ENCODE measurements around the gene CEP112. TPM values are rescaled to one million over a fixed set of nuclear protein-coding genes. Genes with fewer than 3 reads are reported as not detected.

CEP112 gene
- total and polyA plus RNA-seq, 9 of the 15 experiments (the other 6 are each of a cell fraction or from before 2014, with no cell fraction given), result 0.84 TPM; not detected in 8

DNA sequence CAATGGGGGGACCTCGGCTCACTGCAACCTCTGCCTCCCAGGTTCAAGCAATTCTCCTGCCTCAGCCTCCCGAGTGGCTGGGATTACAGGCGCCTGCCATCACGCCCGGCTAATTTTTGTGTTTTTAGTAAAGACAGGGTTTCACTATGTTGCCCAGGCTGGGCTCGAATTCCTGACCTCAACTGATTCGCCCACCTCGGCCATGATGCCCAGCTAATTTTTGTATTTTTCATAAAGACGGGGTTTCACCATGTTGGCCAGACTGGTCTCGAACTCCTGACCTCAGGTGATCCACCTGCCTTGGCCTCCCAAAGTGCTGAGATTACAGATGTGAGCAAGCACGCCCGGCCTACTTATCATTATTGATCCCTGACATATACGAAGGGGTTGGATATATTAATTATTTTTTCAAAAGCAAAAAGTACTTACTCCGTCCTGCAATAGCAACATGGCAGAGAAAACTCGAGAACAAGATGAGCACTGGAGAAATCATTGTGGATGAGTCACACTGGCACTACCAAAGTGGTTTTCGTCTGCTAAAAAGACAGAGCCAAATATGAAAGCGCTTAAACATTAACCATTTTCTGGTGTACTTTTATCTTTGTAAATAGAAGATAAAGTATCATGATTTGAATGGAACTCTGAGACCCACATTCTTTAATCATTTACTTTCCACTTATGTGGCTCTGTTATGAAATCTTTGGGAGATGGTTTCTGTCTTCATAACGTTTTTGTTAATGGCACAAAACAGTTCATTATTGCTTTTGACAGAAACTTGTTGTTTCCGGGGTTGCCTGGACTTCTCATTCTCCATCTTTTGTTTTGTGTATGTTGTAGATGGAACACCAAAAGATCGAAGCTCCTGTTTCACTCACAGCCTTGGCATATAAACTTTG, 37.2 kb upstream of the CEP112 start, which contains the start of gene APOH:
APOH (minus strand) TSS at position 529 of the 896 bp plus-strand sequence; CDS start at position 493, 36 bp downstream.
- no peaks in the 10 kb centered on the region for H3K9me3 ChIP-seq (replicated peaks; ENCODE audit: control insufficient read depth, insufficient read depth, low read depth, low read length)
- WGBS (ENCODE audit: insufficient coverage, low coverage, missing lambda C conversion rate), result 2% methylated on average over 20 of the region's 20 CpGs
- FAIRE-seq (no peak), DNase-seq (ENCODE audit: extremely low read depth in 1 of 4, low spot score in 3 of 4) (no peak), ATAC-seq (no peak)
- H3K79me2 ChIP-seq (ENCODE audit: control insufficient read depth, insufficient read depth, low read length), result no peaks in the 10 kb centered on the region
- no peak within 1 kb of the TSS for H3K9ac ChIP-seq (ENCODE audit: insufficient read depth in 1 of 2, low read depth in 2 of 2, low read length in 2 of 2)
- intact Hi-C loops (cut with micrococcal nuclease) (no loop called here), in situ Hi-C loops (cut with MboI) (no loop called here)
- no peak within 1 kb of the TSS for H3K4me3 ChIP-seq
- H3K4me1 ChIP-seq (replicated peaks in 1 of 2; ENCODE audit: control insufficient read depth in 2 of 2, insufficient read depth in 2 of 2, low read length in 2 of 2), result no peaks in the 10 kb centered on the region
- no peaks in the 10 kb centered on the region for H4K20me1 ChIP-seq (replicated peaks; ENCODE audit: control insufficient read depth, insufficient read depth, low read length)
- no peak within 1 kb of the TSS for H2AFZ ChIP-seq (ENCODE audit: low read depth, low read length)
- BruUV-seq (replicated peaks), result no TSS peak
- ChIA-PET POLR2A (interaction anchor here (0.6 kb wide), 1 partner anchor 9 kb away, joined by 3 read pairs; no protein-coding TSS in a partner anchor), CTCF (ENCODE audit: low intra/inter-chr PET ratio) (no interaction called here)
- H3K4me2 ChIP-seq (ENCODE audit: insufficient read depth, low read length), result no peak within 1 kb of the TSS
- TF ChIP-seq ZNF12 (CRISPR knock-in tag; IDR thresholded peaks at IDR 0.05), result no peak
- TF ChIP-seq ZBTB7A (IDR thresholded peaks at IDR 0.05; ENCODE audit: borderline replicate concordance, control insufficient read depth, low read depth, low read length), result no peak
- TF ChIP-seq NCOR1 (IDR thresholded peaks at IDR 0.05), result no peak
- TF ChIP-seq FOXA1 (IDR thresholded peaks at IDR 0.05; ENCODE audit: borderline replicate concordance), result no peak
- TF ChIP-seq ILK (tag; IDR thresholded peaks at IDR 0.05; ENCODE audit: borderline replicate concordance, low read depth), result no peak
- H3K27me3 ChIP-seq (ENCODE audit: control insufficient read depth in 2 of 2, insufficient read depth in 2 of 2, low read length in 2 of 2), result peaks cover 16 to 23% of the 10 kb centered on the region in 2 experiments
- H3K36me3 ChIP-seq (ENCODE audit: control insufficient read depth, insufficient read depth, low read length), result no peaks in the 10 kb centered on the region
- H3K27ac ChIP-seq (ENCODE audit: extremely low read depth, low read depth, low read length), result no peak within 1 kb of the TSS
- no peaks in the 10 kb centered on the region for H3K9me1 ChIP-seq (ENCODE audit: control insufficient read depth, insufficient read depth, low read length)
